IPS-18a (cell line): ENCODE results near the gene GALT.
A peak's percentile ranks its signal among the peaks of the same experiment; 100 is the strongest.

Source experiments
- H3K27ac ChIP-seq: one replicate; pipeline ENCODE4 v1.5.1; 2013; ENCODE audit warnings: low read length
- H3K27me3 ChIP-seq: one replicate; pipeline ENCODE4 v1.6.1; 2013; ENCODE audit warnings: mild to moderate bottlenecking, low read length; ENCODE audit not compliant: control insufficient read depth, insufficient read depth
- H3K36me3 ChIP-seq: one replicate; pipeline ENCODE4 v1.6.1; 2013; ENCODE audit warnings: low read depth, low read length; ENCODE audit not compliant: control insufficient read depth
- H3K4me1 ChIP-seq: one replicate; pipeline ENCODE4 v1.6.1; 2013; ENCODE audit warnings: low read depth, low read length; ENCODE audit not compliant: control insufficient read depth
- H3K4me3 ChIP-seq: one replicate; pipeline ENCODE4 v1.5.1; 2013; ENCODE audit warnings: low read length
- H3K9ac ChIP-seq: one replicate; pipeline ENCODE4 v1.6.1; 2013; ENCODE audit warnings: mild to moderate bottlenecking, low read length, moderate library complexity
- H3K9me3 ChIP-seq: one replicate; pipeline ENCODE4 v1.6.1; 2013; ENCODE audit warnings: low read depth, low read length; ENCODE audit not compliant: control insufficient read depth

Gene GALT

GRCh38 chr9:34611811-34612787, 34.4 kb upstream of the GALT start, which contains the start of gene RPP25L:
RPP25L (minus strand) TSS chr9:34612097; CDS start chr9:34611296, 801 bp downstream.
- peaks cover 11% of the 10 kb centered on the region for H3K4me1 ChIP-seq
- peak within 1 kb of the TSS; percentile 61 for H3K27ac ChIP-seq

GRCh38 chr9:34612788-34613390, 33.6 kb upstream of the GALT start:
- Histone ChIP-seq H3K27ac (no peak overlapping the region), H3K4me3 (peak overlapping the region; percentile 86)

More at GRCh38 chr9:34611811-34612787, 34.4 kb upstream of the GALT start, which contains the start of gene RPP25L:
- H3K4me3 ChIP-seq: peak within 1 kb of the TSS; percentile 86
- no peaks in the 10 kb centered on the region for H3K9me3 ChIP-seq
- H3K9ac ChIP-seq: peak within 1 kb of the TSS; percentile 86
- no peaks in the 10 kb centered on the region for H3K36me3 ChIP-seq
- peaks cover 5% of the 10 kb centered on the region for H3K27me3 ChIP-seq

DNA sequence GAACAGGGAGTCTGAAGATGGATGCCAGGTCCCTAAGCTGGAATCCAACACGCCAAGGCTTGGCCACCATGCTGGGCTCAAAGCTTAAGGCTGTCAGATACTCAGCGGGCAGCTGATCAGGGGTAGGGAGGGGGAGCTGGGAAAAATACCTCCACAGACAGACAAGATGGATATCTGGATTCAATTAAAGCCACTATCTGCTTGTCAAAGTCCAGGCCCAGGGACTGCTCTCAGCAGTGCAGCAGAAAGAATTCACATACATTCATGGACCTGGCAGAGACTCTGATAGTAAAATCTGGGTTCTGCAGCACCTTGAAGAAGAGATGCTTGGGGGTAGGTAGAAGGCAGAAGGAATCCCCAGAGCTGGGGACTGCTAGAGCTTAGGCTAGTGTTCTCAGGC, 31.3 kb upstream of the GALT start:
- peaks cover 5% of the 10 kb centered on the region for H3K27me3 ChIP-seq
- H3K9me3 ChIP-seq: no peaks in the 10 kb centered on the region
- no peaks in the 10 kb centered on the region for H3K36me3 ChIP-seq
- peaks cover 11% of the 10 kb centered on the region for H3K4me1 ChIP-seq
- H3K4me3 ChIP-seq: no peak overlapping the region
- no peak overlapping the region for H3K27ac ChIP-seq
- H3K9ac ChIP-seq: no peak overlapping the region

More at GRCh38 chr9:34612788-34613390, 33.6 kb upstream of the GALT start:
- H3K27me3 ChIP-seq: peaks cover 5% of the 10 kb centered on the region
- H3K36me3 ChIP-seq: no peaks in the 10 kb centered on the region
- H3K4me1 ChIP-seq: peaks cover 11% of the 10 kb centered on the region
- no peaks in the 10 kb centered on the region for H3K9me3 ChIP-seq
- H3K9ac ChIP-seq: peak overlapping the region; percentile 86

GRCh38 chr9:34620061-34620994, 26.1 kb upstream of the GALT start, which contains the start of gene DCTN3:
DCTN3 (minus strand) TSS chr9:34620495; CDS start chr9:34620464, 31 bp downstream.
- Histone ChIP-seq H3K9ac (peak within 1 kb of the TSS; percentile 57), H3K36me3 (no peaks in the 10 kb centered on the region), H3K4me3 (peak within 1 kb of the TSS; percentile 79)

GRCh38 chr9:34623374-34624235, 22.9 kb upstream of the GALT start:
- Histone ChIP-seq H3K36me3 (no peaks in the 10 kb centered on the region), H3K4me3 (no peak overlapping the region), H3K27ac (no peak overlapping the region), H3K9me3 (no peaks in the 10 kb centered on the region), H3K4me1 (peaks cover 3% of the 10 kb centered on the region), H3K27me3 (peaks cover 58% of the 10 kb centered on the region), H3K9ac (no peak overlapping the region)

More at GRCh38 chr9:34620061-34620994, 26.1 kb upstream of the GALT start, which contains the start of gene DCTN3:
- H3K27ac ChIP-seq: no peak within 1 kb of the TSS
- H3K27me3 ChIP-seq: peaks cover 25% of the 10 kb centered on the region
- H3K9me3 ChIP-seq: no peaks in the 10 kb centered on the region
- no peaks in the 10 kb centered on the region for H3K4me1 ChIP-seq

DNA sequence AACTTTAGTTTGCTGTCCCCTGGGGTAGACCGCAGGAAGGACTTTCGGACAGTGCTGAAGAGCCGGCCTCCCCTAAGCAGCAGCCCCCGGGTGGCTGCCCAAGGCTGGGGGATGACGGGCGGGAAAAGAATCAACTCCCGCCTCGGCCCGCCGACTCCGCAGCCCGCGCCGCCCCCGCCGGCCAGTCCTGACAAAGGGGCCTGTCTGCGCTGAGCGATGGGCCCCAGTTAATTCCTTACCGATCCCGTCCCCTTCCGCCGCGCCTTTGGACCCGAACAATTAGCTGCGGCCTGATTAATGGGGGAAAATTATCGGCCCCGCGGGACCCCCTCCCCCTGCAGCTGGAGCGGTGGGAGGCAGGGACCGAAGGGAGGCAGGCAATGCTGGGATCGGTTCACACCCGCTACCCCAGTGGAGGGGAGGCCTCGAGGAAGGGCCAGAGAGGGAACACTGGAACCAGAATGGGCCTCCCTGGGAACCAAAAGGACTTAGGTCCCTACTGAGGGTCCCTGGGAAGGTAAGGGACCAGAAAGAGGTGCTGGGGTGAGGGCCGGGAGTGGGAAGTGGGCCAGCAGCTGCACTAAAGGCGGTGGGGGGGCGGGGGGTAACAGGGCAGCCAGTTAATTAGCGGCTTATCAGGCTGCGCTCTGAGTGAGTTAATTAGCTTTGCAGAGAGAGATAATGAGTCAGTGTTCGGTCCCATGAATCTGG, 21.8 kb upstream of the GALT start:
- Histone ChIP-seq H3K36me3 (no peaks in the 10 kb centered on the region), H3K27me3 (peaks cover 68% of the 10 kb centered on the region), H3K9me3 (no peaks in the 10 kb centered on the region), H3K9ac (no peak overlapping the region), H3K4me3 (peak overlapping the region; percentile 14), H3K27ac (no peak overlapping the region), H3K4me1 (peaks cover 3% of the 10 kb centered on the region)

- H3K27me3 ChIP-seq: peaks cover 73% of the 10 kb centered on the region
- H3K4me3 ChIP-seq: no peak overlapping the region
- H3K4me1 ChIP-seq: peaks cover 3% of the 10 kb centered on the region
Measured at GRCh38 chr9:34625186-34625486, 21.3 kb upstream of the GALT start.

DNA sequence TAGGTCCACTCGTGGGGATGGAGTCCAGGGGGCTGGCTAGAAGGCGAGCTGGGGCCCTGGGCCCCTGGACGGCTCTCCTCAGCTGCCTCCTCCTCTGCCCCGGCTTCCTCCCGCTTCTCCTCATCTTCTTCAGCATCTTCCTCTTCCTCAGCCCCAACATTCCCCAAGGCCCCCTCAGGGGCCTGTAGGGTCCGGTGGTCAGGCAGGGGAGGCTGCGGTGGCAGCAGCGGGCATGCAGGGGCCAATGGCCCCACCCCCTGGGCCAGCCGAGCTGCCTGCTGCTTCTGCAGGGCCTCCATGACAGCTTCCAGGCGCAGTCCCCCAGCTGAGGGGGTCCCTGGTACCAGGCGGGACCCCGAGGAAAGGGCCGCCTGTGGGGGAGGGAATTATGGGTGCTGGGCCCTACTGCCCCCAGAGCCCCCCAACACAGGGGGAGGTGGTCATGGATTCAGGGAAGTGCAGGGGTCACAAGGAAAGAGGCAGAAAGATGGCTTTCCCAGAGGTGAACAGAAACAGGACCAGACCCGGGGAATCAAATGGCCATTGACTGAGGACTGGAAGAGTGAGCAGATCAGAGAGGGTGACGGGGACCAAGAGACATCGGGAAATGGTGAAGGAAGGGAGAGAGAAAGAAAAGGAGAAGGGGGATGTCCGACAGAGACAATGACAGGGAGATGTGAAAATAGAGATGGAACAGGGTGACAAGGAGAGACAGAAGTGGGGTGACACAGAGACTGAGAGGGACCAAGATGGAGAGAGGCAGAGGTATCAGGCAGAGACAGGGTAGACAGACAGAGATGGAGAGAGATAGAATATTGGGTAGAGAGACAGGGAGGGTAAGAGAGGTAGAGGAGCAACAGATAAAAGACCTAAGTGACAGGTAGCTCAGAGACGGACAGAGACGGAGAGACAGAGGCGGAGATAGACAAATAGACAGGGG, 18.5 kb upstream of the GALT start:
- Histone ChIP-seq H3K36me3 (no peaks in the 10 kb centered on the region), H3K9me3 (no peaks in the 10 kb centered on the region), H3K4me1 (peaks cover 3% of the 10 kb centered on the region), H3K9ac (no peak overlapping the region), H3K4me3 (peak overlapping the region; percentile 39), H3K27me3 (peaks cover 84% of the 10 kb centered on the region), H3K27ac (no peak overlapping the region)

More at GRCh38 chr9:34625186-34625486, 21.3 kb upstream of the GALT start:
- Histone ChIP-seq H3K9me3 (no peaks in the 10 kb centered on the region), H3K36me3 (no peaks in the 10 kb centered on the region), H3K27ac (no peak overlapping the region), H3K9ac (no peak overlapping the region)

GRCh38 chr9:34628656-34629490, 17.6 kb upstream of the GALT start, which contains the start of gene ARID3C:
ARID3C (minus strand) TSS chr9:34629066; CDS start chr9:34628014, 1,052 bp downstream.
- no peaks in the 10 kb centered on the region for H3K36me3 ChIP-seq
- H3K9me3 ChIP-seq: no peaks in the 10 kb centered on the region
- no peak within 1 kb of the TSS for H3K9ac ChIP-seq
- no peak within 1 kb of the TSS for H3K27ac ChIP-seq
- peaks cover 3% of the 10 kb centered on the region for H3K4me1 ChIP-seq
- H3K27me3 ChIP-seq: peaks cover 81% of the 10 kb centered on the region
- peak within 1 kb of the TSS; percentile 39 for H3K4me3 ChIP-seq
